Adrenal gland (tissue), 12 donors: ENCODE measurements around the gene SLC30A7. TPM values are rescaled to one million over a fixed set of nuclear protein-coding genes. Genes with fewer than 3 reads are reported as not detected.

ENCODE experiments used
- DNase-seq, 7 donors: peaks; one replicate each; pipeline ENCODE4 v3.0.0-alpha.2; 2019 to 2020
- H3K27ac ChIP-seq, 5 donors: fragments of 200-600 bp; sonication (generic) in 4 of 5; 1 replicate in 3 of 5; 2 replicates in 2 of 5; pipeline versions ENCODE4 v1.5.1 to v1.8.0; 2016 to 2020; ENCODE audit warnings: mild to moderate bottlenecking in 1 of 5
- H3K27me3 ChIP-seq: fragments of 200-600 bp; 2 replicates; pipeline ENCODE4 v1.8.0; 2021
- H3K36me3 ChIP-seq, 2 donors: fragments of 200-600 bp; replicated peaks in 1 of 2; 1 replicate in 1 of 2; 2 replicates in 1 of 2; pipeline versions ENCODE4 v1.5.1 to v1.8.0; 2018 to 2022
- H3K4me1 ChIP-seq, 2 donors: fragments of 200-600 bp; replicated peaks in 1 of 2; 1 replicate in 1 of 2; 2 replicates in 1 of 2; pipeline versions ENCODE4 v1.5.1 to v1.8.0; 2018 to 2021
- H3K4me3 ChIP-seq, 4 donors: fragments of 200-600 bp; sonication (generic) in 3 of 4; one replicate each; pipeline ENCODE4 v1.5.1; 2016 to 2018
- H3K9me3 ChIP-seq, 3 donors: fragments of 200-600 bp; sonication (generic) in 1 of 3; replicated peaks in 1 of 3; 1 replicate in 2 of 3; 2 replicates in 1 of 3; pipeline versions ENCODE4 v1.5.1 to v1.8.0; 2016 to 2021
- POLR2A ChIP-seq, 2 donors: fragments of 450-650 bp; IDR thresholded peaks; one replicate each; pipeline ENCODE4 v1.6.1; 2017; ENCODE audit warnings: antibody characterized with exemption in 2 of 2, mild to moderate bottlenecking in 2 of 2, moderate library complexity in 1 of 2
- whole genome bisulfite sequencing, 4 donors: extraction: QIAGEN DNeasy Blood & Tissue Kit in 2 of 4; methylation state at CpG; one replicate each; pipeline versions ENCODE4 v1.1.5 to v1.1.7; 2013 to 2017; 5-methylcytosine and 5-hydroxymethylcytosine counted together
- intact Hi-C, 2 donors: fragments of 100-400 bp; cut with DNase I; formaldehyde crosslinking; loops; one replicate each; pipeline versions ENCODE4 v1.14.1 to v1.15.0; 2022 to 2023
- polyA plus RNA-seq, 3 donors: library from polyadenylated mRNA; stranded (reverse); fragments of 200-250 nt in 2 of 3; fragments of 350-450 nt in 1 of 3; fragmentation: Illumina TruSeq in 1 of 3; extraction: RNeasy Lipid Tissue Mini Kit (QIAGEN cat#74804) in 1 of 3; gene quantifications; one replicate each; pipeline ENCODE4 v1.2.3, GENCODE V29; 2013 to 2014
- total RNA-seq, 9 donors: library from RNA; depleted of rRNA in 4 of 9; stranded (reverse); fragments of >200 nt in 4 of 9; fragments of 120-200 nt in 1 of 9; fragmentation: NEBNext Ultra II Directional in 1 of 9; extraction: Animal tissue kit (Norgen Biotek cat#: 25700) in 1 of 9; gene quantifications; one replicate each; pipeline versions ENCODE4 v1.1.0 to v1.2.4, GENCODE V29; 2013 to 2023
- TF ChIP-seq, protein P1 (sequence below), 6 experiments: fragments of 450-650 bp in 4 of 6; fragments of 200-600 bp in 2 of 6; sonication (generic) in 1 of 6; IDR thresholded peaks; 1 replicate in 5 of 6; 2 replicates in 1 of 6; pipeline versions ENCODE4 v1.5.1 to v1.8.0; 2016 to 2021; ENCODE audit warnings: antibody characterized with exemption in 6 of 6, mild to moderate bottlenecking in 2 of 6, moderate library complexity in 1 of 6
- donor health status: healthy with polysubstance abuse.
- donor health status: Bipolar disorder and iron deficiency.
- donor health status: DM: yes; HTN: yes; CAD: no.
- donor health status: DM: no; HTN: no; CAD: no.
- donor health status: DM: no; HTN: no; CAD: no.
- donor health status: DM: yes; HTN: yes; CAD: no.

Gene SLC30A7
- total and polyA plus RNA-seq, 12 donors = 3.1 to 79.8 (median 30.5) TPM

DNA sequence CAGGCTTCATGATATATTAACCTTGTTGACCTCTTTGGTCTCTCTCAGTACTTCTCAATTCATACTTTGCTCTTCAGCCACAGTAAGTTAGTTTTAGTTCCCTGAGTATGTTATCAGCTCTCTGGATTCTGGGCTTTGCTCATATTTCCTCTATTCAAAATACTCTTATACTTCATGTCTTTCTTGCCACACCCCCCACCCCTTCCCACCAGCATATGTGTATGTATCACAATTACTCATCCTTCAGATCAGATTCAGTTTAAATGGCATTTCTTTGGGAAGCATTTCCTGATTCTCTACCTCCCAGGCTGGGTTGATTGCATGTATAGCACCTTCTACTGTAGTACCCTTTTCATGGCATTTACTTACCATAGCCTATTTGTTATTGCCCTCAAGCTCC is 28.3 kb downstream of the SLC30A7 start:
- Histone ChIP-seq H3K4me3 (no peak overlapping the region), H3K9me3 (no peaks in the 10 kb centered on the region), H3K36me3 (peaks cover 0 to 8% of the 10 kb centered on the region in 2 donors), H3K27me3 (no peaks in the 10 kb centered on the region), H3K27ac (no peak overlapping the region), H3K4me1 (no peaks in the 10 kb centered on the region)
- no peak for TF ChIP-seq POLR2A (IDR thresholded peaks at IDR 0.05)
- TF ChIP-seq, protein P1, sequence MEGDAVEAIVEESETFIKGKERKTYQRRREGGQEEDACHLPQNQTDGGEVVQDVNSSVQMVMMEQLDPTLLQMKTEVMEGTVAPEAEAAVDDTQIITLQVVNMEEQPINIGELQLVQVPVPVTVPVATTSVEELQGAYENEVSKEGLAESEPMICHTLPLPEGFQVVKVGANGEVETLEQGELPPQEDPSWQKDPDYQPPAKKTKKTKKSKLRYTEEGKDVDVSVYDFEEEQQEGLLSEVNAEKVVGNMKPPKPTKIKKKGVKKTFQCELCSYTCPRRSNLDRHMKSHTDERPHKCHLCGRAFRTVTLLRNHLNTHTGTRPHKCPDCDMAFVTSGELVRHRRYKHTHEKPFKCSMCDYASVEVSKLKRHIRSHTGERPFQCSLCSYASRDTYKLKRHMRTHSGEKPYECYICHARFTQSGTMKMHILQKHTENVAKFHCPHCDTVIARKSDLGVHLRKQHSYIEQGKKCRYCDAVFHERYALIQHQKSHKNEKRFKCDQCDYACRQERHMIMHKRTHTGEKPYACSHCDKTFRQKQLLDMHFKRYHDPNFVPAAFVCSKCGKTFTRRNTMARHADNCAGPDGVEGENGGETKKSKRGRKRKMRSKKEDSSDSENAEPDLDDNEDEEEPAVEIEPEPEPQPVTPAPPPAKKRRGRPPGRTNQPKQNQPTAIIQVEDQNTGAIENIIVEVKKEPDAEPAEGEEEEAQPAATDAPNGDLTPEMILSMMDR (IDR thresholded peaks at IDR 0.05) = no peak
- no peak for DNase-seq
- intact Hi-C loops = loop anchor here in 1 of 2 donors (5.0 kb wide), 1 partner anchor 368 kb away; no protein-coding TSS in a partner anchor

DNA sequence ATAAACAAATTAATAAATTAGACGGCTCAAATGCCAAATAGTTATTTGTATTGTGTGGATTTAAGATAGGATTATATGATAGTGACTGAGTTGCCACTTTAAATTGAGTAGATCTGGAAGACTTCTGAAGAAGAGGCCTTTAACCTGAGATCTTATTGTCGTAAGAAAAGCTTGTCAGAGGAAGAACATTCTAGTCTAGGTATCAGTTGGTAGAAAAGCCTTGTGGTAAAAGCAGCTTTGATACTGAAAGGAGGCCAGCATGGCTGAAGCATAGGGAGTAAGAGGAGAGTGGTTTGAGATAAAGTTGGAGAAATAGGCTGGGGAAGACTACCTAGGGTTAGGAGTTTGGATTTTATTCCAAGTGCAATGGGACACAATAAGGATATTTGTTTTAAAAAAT is 29.1 kb downstream of the SLC30A7 start:
- intact Hi-C loops = loop anchor here in 1 of 2 donors (5.0 kb wide), 1 partner anchor 367 kb away; no protein-coding TSS in a partner anchor

DNA sequence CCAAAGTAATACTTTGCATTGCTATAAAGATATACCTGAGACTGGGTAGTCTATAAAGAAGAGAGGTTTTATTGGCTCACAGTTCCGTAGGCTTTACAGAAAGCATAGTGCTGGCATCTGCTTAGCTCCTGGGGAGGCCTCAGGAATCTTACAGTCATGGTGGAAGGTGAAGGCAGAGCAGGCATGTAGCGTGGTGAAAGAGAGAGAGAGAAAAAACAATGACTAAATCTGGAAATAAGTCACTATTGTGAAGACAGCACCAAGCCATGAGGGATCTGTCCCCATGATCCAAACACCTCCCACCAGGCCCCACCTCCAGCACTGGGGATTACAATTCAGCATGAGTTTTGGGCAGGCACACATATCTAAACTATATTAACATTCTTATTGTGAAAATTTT is 30.4 kb downstream of the SLC30A7 start:
- no peak for DNase-seq
- Histone ChIP-seq H3K4me1 (no peaks in the 10 kb centered on the region), H3K9me3 (no peaks in the 10 kb centered on the region), H3K4me3 (no peak overlapping the region), H3K36me3 (peaks cover 0 to 8% of the 10 kb centered on the region in 2 donors), H3K27me3 (no peaks in the 10 kb centered on the region), H3K27ac (no peak overlapping the region)
- 95 to 100% (median 99%) methylated on average over 2 of the region's 2 CpGs for WGBS, 4 donors
- intact Hi-C loops = no loop called here
- no peak for TF ChIP-seq POLR2A (IDR thresholded peaks at IDR 0.05)

More for the DNA sequence above, 29.1 kb downstream of the SLC30A7 start:
- no peak for DNase-seq
- Histone ChIP-seq H3K27me3 (no peaks in the 10 kb centered on the region), H3K9me3 (no peaks in the 10 kb centered on the region), H3K27ac (no peak overlapping the region), H3K4me1 (no peaks in the 10 kb centered on the region), H3K36me3 (peaks cover 0 to 8% of the 10 kb centered on the region in 2 donors), H3K4me3 (no peak overlapping the region)
- WGBS, 4 donors = 81 to 95% (median 88%) methylated on average over 2 of the region's 2 CpGs
- TF ChIP-seq POLR2A (IDR thresholded peaks at IDR 0.05) = no peak
- TF ChIP-seq, protein P1 (IDR thresholded peaks at IDR 0.05) = no peak

DNA sequence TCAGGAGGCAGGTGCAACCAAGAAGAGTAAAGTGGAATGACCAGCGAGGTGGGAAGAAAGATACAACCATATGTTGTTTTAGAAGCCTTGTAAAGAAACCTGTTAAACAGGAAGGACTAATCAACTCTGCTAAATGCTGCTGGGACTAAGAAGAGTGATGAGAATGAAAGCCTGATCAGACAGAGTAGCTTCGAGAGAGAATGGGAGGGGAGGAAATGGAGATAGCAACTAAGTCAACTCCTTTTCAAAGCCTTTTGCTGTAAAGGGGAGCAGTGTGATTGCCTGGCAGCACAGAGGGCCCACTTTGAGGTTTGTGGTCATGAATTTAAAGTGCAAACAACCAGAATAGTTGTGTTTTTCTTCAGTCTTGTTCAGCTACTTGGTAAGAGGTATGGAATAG is 31.4 kb downstream of the SLC30A7 start:
- TF ChIP-seq, protein P1 (IDR thresholded peaks at IDR 0.05) = no peak
- TF ChIP-seq POLR2A (IDR thresholded peaks at IDR 0.05) = no peak
- Histone ChIP-seq H3K9me3 (no peaks in the 10 kb centered on the region), H3K4me1 (no peaks in the 10 kb centered on the region), H3K4me3 (no peak overlapping the region), H3K27me3 (no peaks in the 10 kb centered on the region), H3K36me3 (peaks cover 0 to 5% of the 10 kb centered on the region in 2 donors), H3K27ac (no peak overlapping the region)
- DNase-seq = no peak
- WGBS, 4 donors = 66 to 80% (median 72%) methylated on average over 2 of the region's 2 CpGs
- intact Hi-C loops = no loop called here

DNA sequence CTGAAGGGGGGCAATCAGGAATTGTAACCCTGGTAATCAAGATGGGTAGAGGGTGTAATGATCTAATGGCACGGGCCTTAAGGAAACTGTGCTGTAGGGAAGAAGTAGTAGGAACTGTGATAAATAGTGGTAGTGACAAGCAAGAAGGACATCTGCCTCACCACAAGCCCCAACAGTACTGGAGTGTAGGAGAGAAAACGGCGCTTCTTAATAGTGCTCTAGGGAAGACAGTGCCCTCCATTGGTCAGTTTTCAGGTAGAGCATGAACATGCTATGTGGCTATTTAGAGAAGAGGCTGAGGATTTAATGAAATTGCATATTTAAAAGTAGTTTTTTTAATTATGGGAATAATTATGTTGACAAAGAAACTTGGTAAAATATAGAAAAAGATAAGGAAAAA is 32.2 kb downstream of the SLC30A7 start:
- intact Hi-C loops = no loop called here
- Histone ChIP-seq H3K27ac (no peak overlapping the region), H3K36me3 (peaks cover 0 to 3% of the 10 kb centered on the region in 2 donors), H3K9me3 (no peaks in the 10 kb centered on the region), H3K4me1 (no peaks in the 10 kb centered on the region), H3K4me3 (no peak overlapping the region), H3K27me3 (no peaks in the 10 kb centered on the region)
- 84 to 96% (median 90%) methylated on average over 3 of the region's 3 CpGs for WGBS, 4 donors
- no peak for DNase-seq
- TF ChIP-seq, protein P1 (IDR thresholded peaks at IDR 0.05) = no peak
